ENCODE results near the gene KY.

DNA sequence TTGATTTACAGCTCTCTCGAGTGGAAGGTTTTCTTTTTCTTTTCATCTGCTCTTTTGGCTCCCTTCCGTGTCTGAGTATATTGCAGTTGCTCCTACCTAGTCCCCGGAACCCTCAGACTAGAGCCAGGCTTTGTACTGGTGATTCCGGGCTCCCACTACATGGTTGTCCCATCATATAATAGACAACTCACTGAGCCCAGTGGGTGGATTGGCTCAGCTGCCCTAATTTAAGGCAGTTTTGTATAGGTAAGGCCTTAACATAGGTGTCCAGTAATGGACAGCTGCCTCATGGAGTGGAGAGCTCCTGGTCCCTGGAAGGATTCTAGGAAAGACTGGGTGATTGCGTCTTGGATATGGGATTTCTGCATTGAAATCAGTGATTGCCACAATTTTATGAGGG lies 58.0 kb downstream of the KY start:
- TF ChIP-seq, protein P1, sequence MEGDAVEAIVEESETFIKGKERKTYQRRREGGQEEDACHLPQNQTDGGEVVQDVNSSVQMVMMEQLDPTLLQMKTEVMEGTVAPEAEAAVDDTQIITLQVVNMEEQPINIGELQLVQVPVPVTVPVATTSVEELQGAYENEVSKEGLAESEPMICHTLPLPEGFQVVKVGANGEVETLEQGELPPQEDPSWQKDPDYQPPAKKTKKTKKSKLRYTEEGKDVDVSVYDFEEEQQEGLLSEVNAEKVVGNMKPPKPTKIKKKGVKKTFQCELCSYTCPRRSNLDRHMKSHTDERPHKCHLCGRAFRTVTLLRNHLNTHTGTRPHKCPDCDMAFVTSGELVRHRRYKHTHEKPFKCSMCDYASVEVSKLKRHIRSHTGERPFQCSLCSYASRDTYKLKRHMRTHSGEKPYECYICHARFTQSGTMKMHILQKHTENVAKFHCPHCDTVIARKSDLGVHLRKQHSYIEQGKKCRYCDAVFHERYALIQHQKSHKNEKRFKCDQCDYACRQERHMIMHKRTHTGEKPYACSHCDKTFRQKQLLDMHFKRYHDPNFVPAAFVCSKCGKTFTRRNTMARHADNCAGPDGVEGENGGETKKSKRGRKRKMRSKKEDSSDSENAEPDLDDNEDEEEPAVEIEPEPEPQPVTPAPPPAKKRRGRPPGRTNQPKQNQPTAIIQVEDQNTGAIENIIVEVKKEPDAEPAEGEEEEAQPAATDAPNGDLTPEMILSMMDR (IDR thresholded peaks at IDR 0.05), result no peak
- no peak for TF ChIP-seq POLR2A (IDR thresholded peaks at IDR 0.05)
